ENCODE measurements around the gene TEX54.
"Not testable (repeated sequence)": the region's sequence is repeated elsewhere in the genome, so short reads cannot be mapped to it uniquely, and the experiment has no call there.

TEX54 gene

DNA sequence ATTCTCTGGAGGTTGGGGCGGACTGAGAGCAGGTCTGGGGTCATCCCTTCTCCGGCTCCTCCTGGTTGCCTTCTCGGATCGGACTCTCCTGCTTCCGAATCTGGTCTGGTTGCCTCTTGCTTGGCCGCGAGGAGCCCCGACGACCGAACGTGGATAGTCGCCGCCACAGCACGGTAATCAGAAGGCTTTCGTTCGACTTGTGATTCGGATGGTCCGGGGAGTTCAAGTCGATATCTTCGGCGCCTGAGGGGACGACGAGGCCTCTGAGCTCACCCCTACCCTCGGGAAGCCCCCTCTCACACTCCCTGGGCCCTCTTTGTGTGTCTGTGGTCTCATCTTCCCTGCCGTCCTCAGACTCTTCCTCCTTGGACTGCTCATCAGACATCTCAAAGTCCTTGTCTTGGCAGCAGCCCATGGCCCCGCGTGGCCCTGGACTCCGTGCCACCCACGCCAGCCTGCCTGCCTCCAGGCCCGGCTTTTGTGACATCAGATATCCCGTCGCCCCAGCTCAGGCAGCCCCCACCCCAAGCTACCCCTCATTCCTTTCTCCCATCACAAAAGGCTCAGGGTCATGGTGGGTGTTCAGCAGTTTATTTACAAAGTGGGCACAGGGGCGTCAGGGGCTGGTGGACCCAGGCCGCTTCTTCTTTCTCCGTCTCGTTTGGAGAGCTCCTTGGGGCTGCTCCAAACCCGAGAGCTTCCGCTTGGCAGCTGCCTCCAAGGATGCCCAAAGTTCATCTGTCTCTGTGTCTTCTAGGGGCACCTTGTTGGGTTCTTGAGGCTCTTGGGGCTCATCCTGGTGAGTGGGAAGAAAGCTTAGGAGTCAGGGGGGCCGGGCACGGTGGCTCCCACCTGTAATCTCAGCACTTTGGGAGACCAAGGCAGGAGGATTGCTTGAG, at the start of gene TEX54:
TSS of gene TEX54 (minus strand) at position 506 of the 899 bp plus-strand sequence.
- peak; percentile 6 for DNase-seq (ENCODE audit: low spot score)

DNA sequence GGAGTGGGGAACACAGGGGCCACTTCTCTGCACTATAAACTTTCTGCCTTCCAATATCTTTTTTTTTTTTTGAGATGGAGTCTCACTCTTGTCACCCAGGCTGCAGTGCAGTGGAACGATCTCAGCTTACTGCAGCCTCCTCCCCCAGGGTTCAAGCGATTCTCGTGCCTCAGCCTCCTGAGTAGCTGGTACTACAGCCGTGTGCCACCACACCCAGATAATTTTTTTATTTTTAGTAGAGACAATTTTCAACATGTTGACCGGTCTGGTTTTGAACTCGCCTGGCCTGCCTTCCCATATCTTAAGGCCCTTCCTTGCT, 49.7 kb upstream of the TEX54 start:
- peak; percentile 67 for DNase-seq (ENCODE audit: low spot score)

DNA sequence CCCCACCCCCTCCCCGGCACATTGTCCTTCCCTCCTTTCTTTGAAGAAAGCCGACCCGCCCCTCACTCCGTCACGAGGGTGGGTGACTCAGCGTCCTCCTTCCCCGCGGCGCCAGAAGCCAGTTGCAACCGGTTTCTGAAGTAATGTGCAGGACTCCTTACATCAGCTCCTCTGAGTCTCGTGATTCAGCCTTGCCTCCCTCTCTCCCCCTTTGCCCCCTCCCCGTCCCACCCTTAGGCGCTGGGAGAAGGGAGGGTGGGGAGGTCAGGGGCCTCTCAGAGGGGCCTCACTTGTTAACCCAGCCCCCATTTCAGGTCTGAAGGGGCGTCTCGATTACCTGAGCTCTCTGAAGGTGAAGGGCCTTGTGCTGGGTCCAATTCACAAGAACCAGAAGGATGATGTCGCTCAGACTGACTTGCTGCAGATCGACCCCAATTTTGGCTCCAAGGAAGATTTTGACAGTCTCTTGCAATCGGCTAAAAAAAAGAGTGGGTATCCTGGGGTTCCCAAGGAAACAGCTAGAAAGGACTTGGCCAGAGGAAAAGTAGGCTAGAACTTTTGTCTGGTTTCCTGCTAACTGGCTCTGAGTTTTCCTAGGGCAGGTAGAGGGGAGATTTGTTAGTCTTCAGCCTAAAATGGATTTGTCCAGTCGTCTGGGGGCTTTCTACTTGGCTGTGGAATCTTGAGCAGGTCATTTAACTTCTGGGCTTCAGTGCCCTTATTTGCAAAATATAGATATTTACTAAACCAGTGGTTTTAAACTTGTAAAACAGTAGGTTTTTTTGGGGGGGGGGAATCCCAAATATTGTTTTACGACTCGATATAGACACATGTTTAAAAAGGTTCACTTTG, 49.2 kb upstream of the TEX54 start:
- peak; percentile 93 for DNase-seq (ENCODE audit: low spot score)

DNA sequence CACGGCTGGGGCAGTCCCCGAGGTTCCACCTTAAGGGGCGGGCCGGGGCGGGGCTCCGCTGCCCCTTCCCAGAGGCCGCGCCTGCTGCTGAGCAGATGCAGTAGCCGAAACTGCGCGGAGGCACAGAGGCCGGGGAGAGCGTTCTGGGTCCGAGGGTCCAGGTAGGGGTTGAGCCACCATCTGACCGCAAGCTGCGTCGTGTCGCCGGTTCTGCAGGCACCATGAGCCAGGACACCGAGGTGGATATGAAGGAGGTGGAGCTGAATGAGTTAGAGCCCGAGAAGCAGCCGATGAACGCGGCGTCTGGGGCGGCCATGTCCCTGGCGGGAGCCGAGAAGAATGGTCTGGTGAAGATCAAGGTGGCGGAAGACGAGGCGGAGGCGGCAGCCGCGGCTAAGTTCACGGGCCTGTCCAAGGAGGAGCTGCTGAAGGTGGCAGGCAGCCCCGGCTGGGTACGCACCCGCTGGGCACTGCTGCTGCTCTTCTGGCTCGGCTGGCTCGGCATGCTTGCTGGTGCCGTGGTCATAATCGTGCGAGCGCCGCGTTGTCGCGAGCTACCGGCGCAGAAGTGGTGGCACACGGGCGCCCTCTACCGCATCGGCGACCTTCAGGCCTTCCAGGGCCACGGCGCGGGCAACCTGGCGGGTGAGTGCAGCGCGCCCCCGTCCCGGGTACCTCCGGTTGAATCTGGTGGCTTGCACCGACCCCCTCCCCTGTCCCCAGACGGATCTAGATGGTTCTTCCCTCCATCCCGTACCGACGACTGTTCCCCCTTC, 48.4 kb upstream of the TEX54 start, which contains the start of gene SLC3A2:
TSS of gene SLC3A2 (plus strand) at position 94 of the 776 bp plus-strand sequence. CDS start at position 222, 128 bp downstream.
- peak; percentile 93 for DNase-seq (ENCODE audit: low spot score)

DNA sequence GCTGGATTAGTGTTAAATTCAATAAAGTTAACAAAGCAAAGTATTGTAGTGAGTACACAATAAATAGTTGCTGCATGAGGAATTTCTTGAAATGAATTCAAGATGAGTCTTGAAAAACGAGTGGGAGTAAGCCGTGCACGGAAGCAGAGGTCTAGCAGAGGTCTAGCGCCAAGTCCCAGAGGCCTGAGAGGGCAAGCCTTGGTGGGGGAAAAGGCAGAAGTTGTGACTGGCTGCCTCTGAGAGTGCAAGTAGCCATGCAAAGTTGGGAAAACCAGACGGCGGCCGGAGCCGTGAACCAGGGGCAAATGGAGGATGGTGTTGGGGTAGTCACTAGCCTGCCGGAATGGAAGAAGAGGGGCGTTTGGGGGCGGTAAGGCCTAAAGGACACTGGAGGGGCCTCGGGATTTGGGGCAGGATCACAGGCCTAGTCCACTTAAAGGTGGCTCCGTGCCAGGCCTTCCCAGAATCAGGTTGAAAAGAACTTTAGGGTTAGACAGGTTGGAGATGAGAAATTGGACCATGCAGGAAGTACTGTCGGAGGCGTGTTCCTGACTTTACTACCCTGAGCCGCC, 47.7 kb upstream of the TEX54 start:
- DNase-seq (ENCODE audit: low spot score) = no peak

DNA sequence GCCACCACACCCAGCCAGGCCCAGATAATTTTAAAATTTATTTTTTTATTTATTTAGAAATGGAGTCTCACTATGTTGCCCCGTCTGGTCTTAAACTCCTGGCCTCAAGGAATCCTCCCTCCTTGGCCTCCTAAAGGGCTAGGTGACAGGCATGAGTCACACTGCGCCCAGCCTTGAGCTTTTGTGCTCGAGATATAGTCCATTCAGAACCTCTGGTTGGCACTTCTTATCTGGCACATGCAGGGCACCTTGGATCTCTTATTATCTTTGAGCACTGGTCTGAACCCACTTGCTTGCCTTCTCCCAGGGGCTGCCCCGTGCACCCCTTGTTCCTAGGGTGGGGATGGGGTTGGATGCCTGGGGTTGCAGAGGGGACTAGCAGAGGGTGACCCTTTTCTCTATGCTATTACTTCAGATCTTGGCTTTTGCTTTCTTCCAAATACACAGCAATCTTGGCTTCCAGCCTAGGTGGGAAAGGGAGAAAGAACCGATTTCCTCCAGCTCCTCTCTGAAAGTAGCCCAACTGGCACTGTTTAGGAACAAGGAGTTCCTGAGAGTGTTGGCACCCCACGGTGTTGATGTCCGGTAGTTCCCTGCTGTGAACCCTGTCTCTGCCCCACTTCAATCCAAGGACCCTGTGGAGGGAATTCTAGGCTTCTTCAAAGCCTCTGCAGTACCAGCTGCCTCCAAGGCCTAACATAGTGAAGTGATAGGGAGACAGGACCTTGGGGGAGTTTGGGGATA, 46.8 kb upstream of the TEX54 start:
- DNase-seq (ENCODE audit: low spot score) = peak; percentile 80

DNA sequence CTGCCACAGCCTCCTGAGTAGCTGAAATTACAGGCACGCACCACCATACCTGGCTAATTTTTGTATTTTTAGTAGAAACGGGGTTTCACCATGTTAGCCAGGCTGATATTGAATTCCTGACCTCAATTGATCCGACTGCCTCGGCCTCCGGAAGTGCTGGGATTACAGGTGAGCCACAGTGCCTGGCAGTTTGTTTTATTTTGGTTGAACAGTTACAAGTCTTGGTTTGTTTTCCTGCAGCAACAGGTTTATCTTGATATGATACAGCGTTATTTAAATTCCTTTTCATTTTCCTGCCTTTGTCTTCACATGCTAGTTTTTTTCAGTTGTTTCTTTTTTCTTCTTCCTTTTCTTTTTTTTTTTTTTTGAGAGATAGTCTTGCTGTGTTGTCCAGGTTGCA, 44.1 kb upstream of the TEX54 start:
- DNase-seq (ENCODE audit: low spot score) = peak; percentile 11

DNA sequence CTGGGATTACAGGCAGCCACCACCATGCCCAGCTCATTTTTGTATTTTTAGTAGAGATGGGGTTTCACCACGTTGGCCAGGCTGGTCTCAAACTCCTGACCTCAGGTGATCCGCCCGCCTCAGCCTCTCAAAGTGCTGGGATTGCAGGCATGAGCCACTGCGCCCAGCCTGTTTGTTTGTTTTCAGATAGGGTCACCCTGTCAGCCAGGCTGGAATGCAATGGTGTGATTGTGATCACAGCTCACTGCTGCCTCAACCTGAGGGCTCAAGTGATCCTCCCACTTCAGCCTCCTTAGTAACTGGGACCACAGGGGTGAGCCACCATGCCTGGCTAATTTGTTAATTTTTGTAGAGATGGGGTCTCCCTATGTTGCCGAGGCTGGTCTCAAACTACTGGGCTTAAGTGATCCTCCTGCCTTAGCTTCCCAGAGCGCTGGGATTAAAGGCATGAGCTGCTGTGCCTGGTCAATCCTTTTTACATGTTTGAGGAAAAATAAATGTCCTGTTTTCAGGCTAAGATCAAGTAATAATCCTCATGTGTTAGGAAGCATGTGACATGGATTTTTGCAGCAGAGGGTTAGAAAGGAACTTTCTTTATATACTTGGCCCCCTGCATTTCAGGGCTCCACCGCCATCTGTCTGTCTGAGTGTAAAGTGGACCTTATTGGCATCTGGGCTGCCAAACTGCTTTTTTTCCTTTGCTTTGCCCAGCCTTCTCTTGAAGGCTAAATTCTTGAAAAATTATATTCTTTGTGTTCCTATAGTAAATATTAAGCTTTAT, 43.2 kb upstream of the TEX54 start:
- DNase-seq (ENCODE audit: low spot score) = peak; percentile 16

DNA sequence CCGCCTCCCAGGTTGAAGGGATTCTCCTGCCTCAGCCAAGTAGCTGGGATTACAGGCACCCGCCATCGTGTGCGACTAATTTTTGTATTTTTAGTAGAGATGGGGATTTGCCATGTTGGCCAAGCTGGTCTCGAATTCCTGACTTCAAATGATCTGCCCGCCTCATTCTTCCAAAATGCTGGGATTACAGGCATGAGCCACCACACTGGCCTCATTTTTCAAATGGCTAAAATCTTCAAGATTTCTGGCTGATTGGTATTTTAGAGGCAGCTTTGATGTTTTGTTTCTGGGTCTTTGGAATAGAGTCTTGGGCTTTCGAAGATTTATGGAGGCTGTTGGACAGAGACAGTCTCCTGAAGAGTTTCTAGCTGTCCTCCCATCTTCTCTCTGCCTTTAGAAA, 42.2 kb upstream of the TEX54 start:
- no peak for DNase-seq (ENCODE audit: low spot score)

DNA sequence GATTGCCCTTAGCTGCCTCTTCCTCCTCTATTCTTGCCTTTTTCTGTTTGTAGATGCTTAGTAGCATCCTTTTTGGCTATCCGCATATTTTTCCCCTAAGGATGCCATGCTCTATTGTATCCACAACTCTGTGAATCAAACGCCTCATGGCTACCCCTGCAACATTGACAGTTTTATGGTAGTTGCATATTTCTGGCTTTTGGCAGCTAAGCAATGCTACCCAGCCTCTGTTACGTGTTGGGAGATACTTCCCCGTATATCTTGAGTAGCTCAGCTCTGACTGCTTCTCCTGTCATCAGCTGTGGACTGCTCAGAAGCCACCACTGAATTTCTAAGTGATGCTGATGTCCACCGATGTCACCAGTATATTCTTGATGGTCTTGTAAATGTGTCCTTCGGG, 33.0 kb upstream of the TEX54 start:
- DNase-seq (ENCODE audit: low spot score) = no peak

DNA sequence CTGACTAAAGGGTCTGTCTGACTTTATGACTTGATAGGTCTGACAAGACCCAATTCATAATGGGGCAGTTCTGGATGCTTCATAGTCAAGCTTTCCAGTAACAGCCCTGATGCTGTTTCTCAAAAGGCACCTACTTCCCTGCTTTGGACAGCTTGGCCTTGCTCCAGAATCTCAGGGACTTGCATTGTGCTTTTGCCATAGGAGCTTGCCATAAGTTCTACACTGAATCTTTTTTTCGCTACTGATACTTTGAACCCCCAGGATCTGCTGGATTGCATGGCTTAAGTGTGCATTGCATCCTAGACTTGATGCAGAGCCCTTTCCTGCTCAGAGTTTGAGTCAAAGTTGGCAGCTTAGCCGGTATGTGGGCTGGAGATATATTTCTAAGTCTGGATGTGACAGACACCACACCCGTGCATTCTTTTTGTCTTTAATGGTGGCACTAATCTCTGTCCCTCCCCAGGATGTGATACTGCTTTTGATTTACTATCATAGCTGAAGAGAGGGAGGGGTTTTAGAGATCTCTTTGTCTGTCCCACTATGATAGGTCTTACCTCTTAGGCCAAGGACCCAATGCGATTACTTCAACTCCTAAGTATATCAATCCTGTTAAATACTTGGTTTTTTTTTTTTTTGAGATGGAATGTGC, 31.2 kb upstream of the TEX54 start:
- DNase-seq (ENCODE audit: low spot score) = no peak

DNA sequence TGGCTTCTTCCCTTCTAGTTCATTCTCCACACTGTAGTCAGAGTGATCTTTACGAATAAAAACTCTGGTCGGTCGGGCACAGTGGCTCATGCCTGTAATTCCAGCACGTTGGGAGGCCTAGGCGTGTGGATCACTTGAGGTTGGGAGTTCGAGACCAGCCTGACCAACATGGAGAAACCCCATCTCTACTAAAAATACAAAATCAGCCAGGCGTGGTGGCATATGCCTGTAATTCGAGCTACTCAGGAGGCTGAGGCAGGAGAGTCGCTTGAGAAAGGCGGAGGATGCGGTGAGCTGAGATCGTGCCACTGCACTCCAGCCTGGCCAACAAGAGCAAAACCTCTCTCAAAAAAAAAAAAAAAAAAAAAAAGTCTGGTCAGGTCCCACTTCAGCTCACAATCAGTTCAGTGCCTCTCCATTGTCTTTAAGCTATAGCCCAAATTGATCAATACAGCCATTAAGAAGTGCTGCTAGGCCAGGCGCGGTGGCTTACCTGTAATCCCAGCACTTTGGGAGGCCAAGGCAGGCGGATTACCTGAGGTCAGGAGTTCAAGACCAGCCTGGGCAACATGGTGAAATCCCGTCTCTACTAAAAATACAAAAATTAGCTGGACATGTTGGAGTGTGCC, 29.0 kb upstream of the TEX54 start:
- DNase-seq (ENCODE audit: low spot score) = not testable (repeated sequence)

DNA sequence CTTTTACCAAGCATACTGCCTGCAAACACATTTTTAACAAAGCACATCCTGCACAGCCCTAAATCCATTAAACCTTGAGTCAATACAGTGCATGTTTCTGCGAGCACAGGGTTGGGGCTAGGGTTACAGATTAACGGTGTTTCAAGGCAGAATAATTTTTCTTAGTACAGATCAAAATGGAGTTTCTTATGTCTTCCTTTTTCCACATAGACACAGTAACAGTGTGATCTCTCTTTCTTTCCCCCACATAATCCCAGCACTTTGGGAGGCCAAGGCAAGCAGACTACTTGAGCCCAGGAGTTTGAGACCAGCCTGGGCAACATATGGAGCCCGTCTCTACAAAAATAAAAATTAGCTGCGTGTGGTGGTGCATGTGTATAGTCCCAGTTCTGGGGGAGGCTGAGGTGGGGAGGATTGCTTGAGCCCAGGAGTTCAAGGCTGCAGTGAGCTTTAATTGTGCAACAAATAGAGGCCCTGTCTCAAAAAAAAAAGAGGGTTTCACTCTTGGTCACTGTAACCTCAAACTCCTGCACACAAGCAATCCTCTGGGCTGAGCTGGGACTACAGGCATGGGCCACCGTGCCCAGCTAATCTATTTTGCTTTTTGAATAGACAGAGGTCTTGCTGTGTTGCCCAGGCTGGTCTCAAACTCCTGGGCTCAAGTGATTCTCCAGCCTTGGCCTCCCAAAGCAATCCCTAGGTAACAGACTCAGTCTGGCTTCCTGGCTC, 28.4 kb upstream of the TEX54 start:
- DNase-seq (ENCODE audit: low spot score) = no peak

DNA sequence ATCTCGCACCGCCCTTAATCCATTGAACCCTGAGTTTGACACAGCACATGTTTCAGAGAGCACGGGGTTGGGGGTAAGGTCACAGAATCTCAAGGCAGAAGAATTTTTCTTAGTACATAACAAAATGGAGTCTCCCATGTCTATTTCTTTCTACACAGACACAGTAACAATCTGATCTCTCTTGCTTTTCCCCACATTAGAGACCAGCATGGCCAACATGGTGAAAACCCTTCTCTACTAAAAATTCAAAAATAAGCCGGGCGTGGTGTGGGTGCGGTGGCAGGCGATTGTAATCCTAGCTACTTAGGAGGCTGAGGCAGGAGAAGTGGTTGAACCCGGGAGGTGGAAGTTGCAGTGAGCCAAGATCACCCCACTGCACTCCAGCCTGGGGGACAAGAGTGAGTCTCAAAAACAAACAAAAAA, 26.7 kb upstream of the TEX54 start:
- DNase-seq (ENCODE audit: low spot score) = not testable (repeated sequence)

DNA sequence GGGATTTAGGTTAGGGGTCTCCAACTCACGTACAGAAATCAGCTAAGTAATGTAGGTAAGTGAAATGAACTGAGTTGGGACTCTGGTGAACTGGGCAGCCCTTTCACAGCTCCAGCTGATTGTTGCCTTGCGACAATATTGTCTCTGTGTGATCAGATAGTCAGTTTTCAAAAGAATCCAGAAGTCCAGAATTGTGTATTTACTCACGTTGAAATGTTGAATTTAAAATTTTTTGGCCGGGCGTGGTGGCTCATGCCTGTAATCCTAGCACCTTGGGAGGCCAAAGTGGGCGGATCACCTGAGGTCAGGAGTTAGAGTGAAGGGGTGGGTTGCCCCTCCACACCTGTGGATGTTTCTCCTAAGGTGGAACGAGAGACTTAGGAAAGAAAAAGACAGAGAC, 25.6 kb upstream of the TEX54 start:
- no peak for DNase-seq (ENCODE audit: low spot score)

DNA sequence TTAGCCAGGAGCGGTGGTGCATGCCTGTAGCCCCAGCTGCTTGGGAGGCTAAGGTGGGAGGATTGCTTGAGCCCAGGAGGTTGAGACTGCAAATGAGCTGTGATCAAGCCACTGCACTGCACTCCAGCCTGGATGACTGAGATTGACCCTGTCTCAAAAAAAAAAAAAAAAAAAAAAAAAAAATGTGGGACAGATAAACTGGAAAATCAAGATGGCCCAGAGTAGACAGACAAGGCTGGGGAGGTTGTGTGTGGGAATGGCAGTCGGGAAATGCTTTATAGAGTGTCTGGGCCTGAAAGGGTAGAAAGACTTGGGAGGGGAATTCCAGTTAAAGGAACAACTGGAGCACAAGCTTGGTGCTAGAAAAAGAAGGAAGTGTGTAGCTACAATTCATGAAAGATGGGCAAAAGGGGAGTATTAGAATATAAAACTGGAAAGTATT, 24.9 kb upstream of the TEX54 start:
- DNase-seq (ENCODE audit: low spot score) = no peak

DNA sequence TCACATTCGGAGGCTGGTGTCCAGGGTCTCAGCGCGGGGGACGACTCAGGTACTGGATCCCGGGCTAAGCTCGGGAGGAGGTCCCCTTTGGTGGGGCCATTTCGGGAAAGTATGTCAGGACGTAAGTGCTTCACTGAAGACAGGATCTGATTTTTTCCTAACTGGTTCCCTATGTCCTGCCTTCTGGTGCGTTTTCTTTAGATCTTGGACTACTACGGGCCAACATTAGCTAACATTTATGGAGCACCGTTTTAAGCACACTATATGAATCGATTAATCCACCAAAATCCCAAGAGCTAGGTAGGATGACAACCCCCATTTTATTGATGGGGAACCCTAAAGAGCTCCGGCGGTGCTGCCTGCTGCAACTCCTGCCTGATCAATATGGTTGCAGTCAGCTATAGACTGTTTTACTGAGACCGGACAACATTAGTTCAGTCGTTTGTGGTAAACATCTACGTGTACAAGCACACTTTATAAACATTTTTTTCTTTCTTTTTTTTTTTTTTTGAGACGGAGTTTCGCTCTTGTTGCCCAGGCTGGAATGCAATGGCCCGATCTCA, 23.8 kb upstream of the TEX54 start:
- DNase-seq (ENCODE audit: low spot score) = no peak

Data from hematopoietic multipotent progenitor cell treated with erythropoietin and hydrocortisone succinate and interleukin-3 and kit ligand, for 17 days (in vitro differentiated cells).